ENCODE measurements around the gene ASB18.

- TF ChIP-seq, protein P1, sequence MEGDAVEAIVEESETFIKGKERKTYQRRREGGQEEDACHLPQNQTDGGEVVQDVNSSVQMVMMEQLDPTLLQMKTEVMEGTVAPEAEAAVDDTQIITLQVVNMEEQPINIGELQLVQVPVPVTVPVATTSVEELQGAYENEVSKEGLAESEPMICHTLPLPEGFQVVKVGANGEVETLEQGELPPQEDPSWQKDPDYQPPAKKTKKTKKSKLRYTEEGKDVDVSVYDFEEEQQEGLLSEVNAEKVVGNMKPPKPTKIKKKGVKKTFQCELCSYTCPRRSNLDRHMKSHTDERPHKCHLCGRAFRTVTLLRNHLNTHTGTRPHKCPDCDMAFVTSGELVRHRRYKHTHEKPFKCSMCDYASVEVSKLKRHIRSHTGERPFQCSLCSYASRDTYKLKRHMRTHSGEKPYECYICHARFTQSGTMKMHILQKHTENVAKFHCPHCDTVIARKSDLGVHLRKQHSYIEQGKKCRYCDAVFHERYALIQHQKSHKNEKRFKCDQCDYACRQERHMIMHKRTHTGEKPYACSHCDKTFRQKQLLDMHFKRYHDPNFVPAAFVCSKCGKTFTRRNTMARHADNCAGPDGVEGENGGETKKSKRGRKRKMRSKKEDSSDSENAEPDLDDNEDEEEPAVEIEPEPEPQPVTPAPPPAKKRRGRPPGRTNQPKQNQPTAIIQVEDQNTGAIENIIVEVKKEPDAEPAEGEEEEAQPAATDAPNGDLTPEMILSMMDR (IDR thresholded peaks at IDR 0.05 in 8 of 11, conservative IDR thresholded peaks at IDR 0.05 in 3 of 11) = no peak
- TF ChIP-seq POLR2A (IDR thresholded peaks at IDR 0.05) (no peak), POLR2AphosphoS5 (IDR thresholded peaks at IDR 0.05) (no peak)
These were observed 13.9 kb downstream of the ASB18 start for GRCh38 chr2:236250286-236250685.
